Peyer's patch (tissue), 4 donors: Measurements from ENCODE around the gene NPC1. TPM values are rescaled to one million over a fixed set of nuclear protein-coding genes. Genes with fewer than 3 reads are reported as not detected.
A peak's percentile ranks its signal among the peaks of the same experiment; 100 is the strongest.

Experiments
- DNase-seq, 3 donors: peaks; one replicate each; pipeline ENCODE4 v3.0.0-alpha.2; 2017 to 2019
- H3K27ac ChIP-seq, 4 donors: fragments of 200-600 bp; sonication (generic); one replicate each; pipeline ENCODE4 v1.5.1; 2016 to 2019
- H3K27me3 ChIP-seq, 2 donors: fragments of 200-600 bp; sonication (generic); one replicate each; pipeline ENCODE4 v1.5.1; 2019
- H3K36me3 ChIP-seq, 3 donors: fragments of 200-600 bp; sonication (generic); one replicate each; pipeline ENCODE4 v1.5.1; 2016 to 2019
- H3K4me1 ChIP-seq, 4 donors: fragments of 200-600 bp; sonication (generic); one replicate each; pipeline ENCODE4 v1.5.1; 2016 to 2019
- H3K4me3 ChIP-seq, 4 donors: fragments of 200-600 bp; sonication (generic); 1 replicate in 3 of 4; 2 replicates in 1 of 4; pipeline ENCODE4 v1.5.1; 2016 to 2019; ENCODE audit warnings: mild to moderate bottlenecking in 1 of 4
- H3K9me3 ChIP-seq, 4 donors: fragments of 200-600 bp; sonication (generic); one replicate each; pipeline ENCODE4 v1.5.1; 2016 to 2019; ENCODE audit warnings: mild to moderate bottlenecking in 1 of 4
- POLR2A ChIP-seq, 2 donors: fragments of 450-650 bp; IDR thresholded peaks; one replicate each; pipeline ENCODE4 v1.5.1; 2017; ENCODE audit warnings: antibody characterized with exemption in 2 of 2, mild to moderate bottlenecking in 2 of 2, moderate library complexity in 2 of 2
- total RNA-seq, 4 donors: library from RNA; depleted of rRNA; stranded (reverse); fragments of >200 nt; gene quantifications; one replicate each; pipeline ENCODE4 v1.1.0, GENCODE V29; 2016
- TF ChIP-seq, protein P1 (sequence below), 6 experiments: fragments of 450-650 bp in 4 of 6; fragments of 200-600 bp in 2 of 6; sonication (generic) in 1 of 6; IDR thresholded peaks; one replicate each; pipeline ENCODE4 v1.5.1; 2017 to 2019; ENCODE audit warnings: antibody characterized with exemption in 6 of 6, mild to moderate bottlenecking in 3 of 6, moderate library complexity in 1 of 6

Gene NPC1
- total RNA-seq, 4 donors from 2014 or later: 62.7 to 80.1 (median 71.3) TPM

DNA sequence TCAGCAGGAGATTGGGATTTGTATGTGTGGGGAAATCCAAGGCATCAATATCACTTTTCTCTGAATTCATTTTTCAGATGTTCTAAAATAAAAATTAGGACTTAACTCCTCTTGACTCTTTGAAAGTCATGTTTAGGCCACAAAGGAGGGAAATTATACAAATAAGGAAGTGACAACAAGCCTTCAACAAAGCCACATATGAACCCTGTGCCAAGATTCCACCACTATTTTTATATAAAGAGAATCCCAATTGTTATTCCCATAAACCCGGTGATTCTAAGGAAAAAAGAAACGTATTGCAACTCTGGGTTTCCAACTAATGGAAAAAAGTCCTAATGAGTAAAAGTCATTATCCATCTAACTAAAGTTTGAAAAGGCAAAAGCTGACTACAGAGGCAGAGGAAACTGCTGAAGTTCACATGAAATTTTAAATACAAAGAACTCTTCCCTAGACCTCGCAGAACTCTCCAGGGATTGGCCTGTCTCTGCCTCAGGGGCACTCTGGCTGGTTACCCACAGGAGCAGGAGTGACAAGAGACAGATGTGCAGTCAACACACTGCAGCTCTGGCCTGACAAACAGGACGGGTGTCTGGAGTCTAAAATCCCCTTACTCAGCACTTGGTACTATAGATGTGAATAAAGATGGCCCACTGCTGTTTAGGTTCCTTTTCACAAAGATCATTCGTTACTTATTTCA lies 11.5 kb downstream of the NPC1 start:
- Histone ChIP-seq H3K4me3 (no peak overlapping the region), H3K9me3 (no peaks in the 10 kb centered on the region), H3K4me1 (peaks cover 0 to 18% (median 5%) of the 10 kb centered on the region in 4 donors), H3K27me3 (no peaks in the 10 kb centered on the region), H3K27ac (peak overlapping the region; percentile 32 to 76 (median 61)), H3K36me3 (peaks cover 0 to 39% (median 0%) of the 10 kb centered on the region in 3 donors)
- no peak for DNase-seq
- no peak for TF ChIP-seq POLR2A (IDR thresholded peaks at IDR 0.05)
- TF ChIP-seq, protein P1, sequence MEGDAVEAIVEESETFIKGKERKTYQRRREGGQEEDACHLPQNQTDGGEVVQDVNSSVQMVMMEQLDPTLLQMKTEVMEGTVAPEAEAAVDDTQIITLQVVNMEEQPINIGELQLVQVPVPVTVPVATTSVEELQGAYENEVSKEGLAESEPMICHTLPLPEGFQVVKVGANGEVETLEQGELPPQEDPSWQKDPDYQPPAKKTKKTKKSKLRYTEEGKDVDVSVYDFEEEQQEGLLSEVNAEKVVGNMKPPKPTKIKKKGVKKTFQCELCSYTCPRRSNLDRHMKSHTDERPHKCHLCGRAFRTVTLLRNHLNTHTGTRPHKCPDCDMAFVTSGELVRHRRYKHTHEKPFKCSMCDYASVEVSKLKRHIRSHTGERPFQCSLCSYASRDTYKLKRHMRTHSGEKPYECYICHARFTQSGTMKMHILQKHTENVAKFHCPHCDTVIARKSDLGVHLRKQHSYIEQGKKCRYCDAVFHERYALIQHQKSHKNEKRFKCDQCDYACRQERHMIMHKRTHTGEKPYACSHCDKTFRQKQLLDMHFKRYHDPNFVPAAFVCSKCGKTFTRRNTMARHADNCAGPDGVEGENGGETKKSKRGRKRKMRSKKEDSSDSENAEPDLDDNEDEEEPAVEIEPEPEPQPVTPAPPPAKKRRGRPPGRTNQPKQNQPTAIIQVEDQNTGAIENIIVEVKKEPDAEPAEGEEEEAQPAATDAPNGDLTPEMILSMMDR (IDR thresholded peaks at IDR 0.05): no peak

DNA sequence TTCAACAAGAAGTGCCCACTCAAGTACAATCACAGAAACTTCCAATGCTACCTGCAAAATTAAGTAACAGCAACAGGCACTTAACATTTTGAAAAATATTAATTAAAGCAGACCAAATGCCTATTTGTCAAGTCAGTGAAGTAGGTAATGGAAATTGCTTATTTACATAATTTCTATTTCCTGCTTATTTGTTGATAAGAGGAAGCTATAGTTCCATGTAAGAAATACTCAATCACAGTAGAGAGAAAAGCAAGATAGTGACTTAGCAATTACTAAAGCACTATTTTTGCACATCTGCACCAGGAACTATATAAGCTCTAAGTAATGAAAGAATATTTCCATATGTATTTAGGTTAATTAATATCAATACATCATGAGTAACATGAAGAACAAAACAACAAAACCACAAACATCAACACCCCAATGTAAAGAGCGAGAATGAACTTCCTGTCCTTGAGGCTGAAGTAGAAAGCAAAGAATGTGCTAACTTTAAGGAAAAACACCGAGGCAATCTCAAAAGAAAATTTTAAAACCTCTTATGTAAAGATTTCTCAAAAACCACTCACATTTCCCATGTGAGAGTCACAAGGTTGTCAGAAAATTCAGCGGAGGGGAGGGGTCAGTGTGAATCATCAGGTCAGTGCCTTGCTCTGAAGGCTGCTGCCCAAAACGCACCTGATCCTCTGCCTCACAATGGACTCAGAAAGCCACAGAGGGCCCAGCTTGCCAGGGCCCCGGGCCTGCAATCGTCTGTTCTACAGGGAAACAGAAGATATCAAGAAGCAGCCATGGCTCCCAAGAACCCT lies 12.5 kb downstream of the NPC1 start:
- Histone ChIP-seq H3K27me3 (no peaks in the 10 kb centered on the region), H3K4me1 (peaks cover 0 to 18% (median 5%) of the 10 kb centered on the region in 4 donors), H3K4me3 (no peak overlapping the region), H3K36me3 (peaks cover 0 to 44% (median 0%) of the 10 kb centered on the region in 3 donors), H3K9me3 (no peaks in the 10 kb centered on the region), H3K27ac (peak overlapping the region; percentile 32 to 63 (median 60))
- peak in 2 of 3 donors; percentile 36 to 60 for DNase-seq
- no peak for TF ChIP-seq POLR2A (IDR thresholded peaks at IDR 0.05)
- TF ChIP-seq, protein P1 (IDR thresholded peaks at IDR 0.05): no peak

DNA sequence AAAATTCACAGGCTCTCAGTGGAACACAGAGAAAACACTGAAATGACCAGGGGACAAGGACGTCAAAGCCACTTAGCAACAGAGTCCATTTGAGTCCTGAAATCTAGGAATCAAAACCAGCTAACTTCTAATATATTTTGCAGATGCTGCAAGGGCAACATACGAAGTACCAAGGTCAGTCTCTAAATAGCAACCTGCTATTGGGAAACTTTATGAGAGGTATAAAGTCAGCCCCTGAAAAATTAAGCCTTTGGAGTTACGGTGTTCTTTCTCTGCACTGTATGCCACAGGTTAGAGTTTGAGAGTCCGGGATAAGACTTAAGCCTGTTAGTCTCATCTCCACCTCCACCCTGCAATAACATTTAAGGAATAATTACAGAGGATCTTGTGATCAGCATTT lies 13.3 kb downstream of the NPC1 start:
- no peaks in the 10 kb centered on the region for H3K9me3 ChIP-seq
- H3K27ac ChIP-seq: peak overlapping the region; percentile 4 to 31 (median 10)
- peaks cover 0 to 51% (median 0%) of the 10 kb centered on the region in 3 donors for H3K36me3 ChIP-seq
- peaks cover 0 to 18% (median 5%) of the 10 kb centered on the region in 4 donors for H3K4me1 ChIP-seq
- no peak for TF ChIP-seq POLR2A (IDR thresholded peaks at IDR 0.05)
- TF ChIP-seq, protein P1 (IDR thresholded peaks at IDR 0.05): no peak
- H3K4me3 ChIP-seq: no peak overlapping the region
- DNase-seq: no peak
- no peaks in the 10 kb centered on the region for H3K27me3 ChIP-seq

DNA sequence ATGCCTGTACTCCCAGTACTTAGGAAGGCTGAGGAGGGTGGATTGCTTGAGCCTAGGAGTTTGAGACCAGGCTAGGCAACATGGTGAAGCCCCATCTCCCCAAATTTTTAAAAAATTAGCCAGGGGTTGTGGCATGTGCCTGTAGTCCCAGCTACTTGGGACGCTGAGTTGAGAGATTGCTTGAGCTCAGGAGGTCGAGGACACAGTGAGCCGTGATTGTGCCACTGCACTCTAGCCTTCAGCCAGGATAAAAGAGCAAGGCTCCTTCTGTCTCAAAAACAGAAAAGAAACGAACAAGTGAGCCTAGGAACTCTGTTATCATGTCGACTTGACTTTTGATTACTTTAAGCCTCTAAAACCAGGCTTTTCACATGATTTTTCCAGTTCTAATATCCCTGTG lies 13.7 kb downstream of the NPC1 start:
- no peaks in the 10 kb centered on the region for H3K9me3 ChIP-seq
- no peak overlapping the region for H3K27ac ChIP-seq
- no peaks in the 10 kb centered on the region for H3K27me3 ChIP-seq
- DNase-seq: no peak
- H3K4me3 ChIP-seq: no peak overlapping the region
- TF ChIP-seq POLR2A (IDR thresholded peaks at IDR 0.05): no peak
- TF ChIP-seq, protein P1 (IDR thresholded peaks at IDR 0.05): no peak
- H3K36me3 ChIP-seq: peaks cover 0 to 56% (median 0%) of the 10 kb centered on the region in 3 donors
- peaks cover 0 to 18% (median 5%) of the 10 kb centered on the region in 4 donors for H3K4me1 ChIP-seq

DNA sequence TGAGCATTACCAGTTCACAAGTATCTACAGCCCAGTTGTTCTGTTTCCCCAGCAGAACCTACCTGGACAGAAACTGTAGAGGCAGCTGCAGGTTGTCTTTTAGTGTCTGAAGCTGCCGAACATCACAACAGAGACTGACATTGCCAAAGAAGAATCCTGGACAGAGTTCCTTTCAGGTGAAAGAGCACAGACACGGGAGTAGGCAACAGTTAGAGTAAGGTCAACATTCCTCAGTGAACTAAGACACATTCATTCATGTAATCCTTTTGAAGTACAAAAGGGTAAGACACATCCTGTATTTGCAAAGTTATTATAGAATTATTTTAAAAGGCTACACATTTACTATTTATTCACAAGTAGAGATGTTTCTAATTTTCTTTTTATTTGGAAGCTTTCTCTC lies 14.3 kb downstream of the NPC1 start:
- H3K9me3 ChIP-seq: no peaks in the 10 kb centered on the region
- no peak overlapping the region for H3K27ac ChIP-seq
- peaks cover 0 to 61% (median 0%) of the 10 kb centered on the region in 3 donors for H3K36me3 ChIP-seq
- no peak overlapping the region for H3K4me3 ChIP-seq
- TF ChIP-seq POLR2A (IDR thresholded peaks at IDR 0.05): no peak
- TF ChIP-seq, protein P1 (IDR thresholded peaks at IDR 0.05): no peak
- peaks cover 0 to 18% (median 5%) of the 10 kb centered on the region in 4 donors for H3K4me1 ChIP-seq
- H3K27me3 ChIP-seq: no peaks in the 10 kb centered on the region
- no peak for DNase-seq
